Vagina (tissue), 2 donors: ENCODE measurements around the gene ZSCAN9. TPM values are rescaled to one million over a fixed set of nuclear protein-coding genes. Genes with fewer than 3 reads are reported as not detected.

ENCODE experiments used
- DNase-seq, 2 donors: peaks; one replicate each; pipeline ENCODE4 v3.0.0-alpha.2; 2017; ENCODE audit errors: extremely low spot score in 2 of 2
- H3K27ac ChIP-seq: fragments of 200-600 bp; sonication (generic); one replicate; pipeline ENCODE4 v1.5.1; 2019
- H3K27me3 ChIP-seq: fragments of 200-600 bp; sonication (generic); one replicate; pipeline ENCODE4 v1.5.1; 2019
- H3K36me3 ChIP-seq, 2 donors: fragments of 200-600 bp; sonication (generic); one replicate each; pipeline ENCODE4 v1.5.1; 2017 to 2019
- H3K4me1 ChIP-seq: fragments of 200-600 bp; sonication (generic); one replicate; pipeline ENCODE4 v1.5.1; 2019
- H3K4me3 ChIP-seq, 2 donors: fragments of 200-600 bp; sonication (generic); 1 replicate in 1 of 2; 2 replicates in 1 of 2; pipeline ENCODE4 v1.5.1; 2016 to 2019
- H3K9me3 ChIP-seq: fragments of 200-600 bp; sonication (generic); one replicate; pipeline ENCODE4 v1.5.1; 2019
- POLR2A ChIP-seq, 2 donors: fragments of 450-650 bp; IDR thresholded peaks; one replicate each; pipeline ENCODE4 v1.6.1; 2017; ENCODE audit warnings: antibody characterized with exemption in 2 of 2, mild to moderate bottlenecking in 2 of 2, moderate library complexity in 2 of 2
- POLR2AphosphoS5 ChIP-seq, 2 donors: sonication (generic); formaldehyde crosslinking; IDR thresholded peaks; one replicate each; pipeline ENCODE4 v1.9.0; 2017; ENCODE audit warnings: antibody characterized with exemption in 2 of 2, mild to moderate bottlenecking in 2 of 2, low read depth in 1 of 2; ENCODE audit not compliant: insufficient read depth in 1 of 2
- intact Hi-C: fragments of 100-400 bp; cut with DNase I; formaldehyde crosslinking; loops from one replicate; pipeline ENCODE4 v1.15.1; 2023
- total RNA-seq: library from RNA; depleted of rRNA; stranded (reverse); fragments of >200 nt; gene quantifications from one replicate; pipeline ENCODE4 v1.2.3, GENCODE V29; 2016
- TF ChIP-seq, protein P1 (sequence below), 3 experiments: fragments of 450-650 bp in 2 of 3; fragments of 200-600 bp in 1 of 3; sonication (generic) in 1 of 3; IDR thresholded peaks; one replicate each; pipeline ENCODE4 v1.5.1; 2017 to 2019; ENCODE audit warnings: antibody characterized with exemption in 3 of 3, mild to moderate bottlenecking in 2 of 3, moderate library complexity in 2 of 3

ZSCAN9 gene
- total RNA-seq, 1 donor from 2014 or later: 11.3 TPM

DNA sequence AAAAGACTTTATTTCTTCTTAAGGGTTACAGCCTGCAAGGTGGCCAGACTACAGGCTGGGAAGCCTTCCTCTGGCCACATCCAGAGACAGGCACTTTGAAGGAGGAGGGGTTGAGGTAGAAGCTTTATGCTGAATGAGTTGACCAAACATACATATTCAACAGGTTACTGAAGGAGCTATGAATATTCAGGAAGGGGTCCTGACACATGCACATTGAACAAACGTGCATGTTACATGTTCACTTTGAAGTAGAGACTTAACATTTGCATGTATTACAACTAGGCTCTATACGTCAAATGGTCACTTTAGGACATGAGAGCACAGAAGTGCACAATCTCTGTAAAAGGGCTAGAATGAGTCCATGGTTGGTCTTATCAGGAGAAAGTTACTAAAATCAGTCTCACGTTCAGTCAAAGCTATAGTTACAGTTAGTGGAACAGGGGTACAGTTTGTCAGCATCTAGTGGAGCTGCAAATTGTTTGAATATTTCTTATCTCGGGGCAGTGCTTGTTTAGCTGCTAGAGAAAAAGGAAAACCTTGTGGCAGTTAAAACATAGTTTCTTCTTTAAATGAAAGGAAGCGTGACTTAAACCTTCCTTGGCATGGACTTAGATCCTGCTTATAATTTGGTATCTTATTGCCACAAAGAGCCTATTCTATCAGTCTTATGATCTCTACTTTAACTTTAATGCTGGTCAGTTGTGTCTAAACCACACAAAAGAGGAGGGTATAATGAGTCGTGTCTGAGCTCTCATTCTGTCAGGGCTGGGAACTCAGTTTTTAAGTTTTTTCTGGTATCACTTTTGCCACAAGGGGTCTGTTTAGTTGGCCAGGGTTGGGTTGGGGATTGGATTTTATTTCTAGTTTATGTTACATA, 4.6 kb upstream of the ZSCAN9 start:
- intact Hi-C loops: loop anchor here (10.0 kb wide), 1 partner anchor 96 kb away; the partner anchor contains the start of gene ZSCAN16
- H3K27me3 ChIP-seq: no peaks in the 10 kb centered on the region
- no peak for DNase-seq

DNA sequence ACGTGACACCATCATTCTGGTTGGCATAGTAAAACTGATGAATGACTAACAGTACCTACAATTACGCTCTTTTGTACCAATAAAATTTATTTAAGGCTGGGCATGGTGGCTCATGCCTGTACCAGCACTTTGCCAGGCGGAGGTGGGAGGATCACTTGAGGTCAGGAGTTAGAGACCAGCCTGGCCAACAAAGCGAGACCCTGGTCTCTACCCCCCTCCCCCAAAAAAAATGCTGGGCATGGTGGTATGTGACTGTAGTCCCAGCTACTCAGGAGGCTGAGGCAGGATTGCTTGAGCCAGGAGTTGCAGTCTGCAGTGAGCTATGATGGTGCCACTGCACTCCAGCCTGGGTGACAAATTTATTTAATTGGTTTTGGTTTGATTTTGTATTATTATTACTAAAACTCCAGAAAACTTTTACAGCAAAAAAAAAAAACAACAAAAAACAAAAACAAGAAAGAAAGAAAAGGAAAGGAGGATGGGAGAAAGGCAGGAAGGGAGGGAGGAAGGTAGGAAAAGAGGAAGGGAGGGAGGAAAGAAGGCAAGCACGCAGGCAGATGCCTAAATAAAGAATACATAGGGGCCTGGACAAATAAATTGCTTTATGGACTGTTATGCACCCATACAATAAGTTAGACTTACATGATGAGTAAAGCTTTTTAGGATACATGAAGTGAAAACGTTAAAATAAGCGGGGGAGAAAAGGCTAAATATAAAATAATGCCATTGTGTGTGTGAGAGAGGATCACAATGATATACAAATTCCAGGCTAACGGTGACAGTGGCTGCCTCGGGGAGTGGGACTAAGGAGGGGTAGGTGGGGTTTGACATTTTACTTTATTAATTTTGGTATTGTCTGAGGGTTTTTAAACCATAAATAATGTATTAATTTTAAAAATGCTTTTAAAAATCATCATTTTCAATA, 682 bp upstream of the ZSCAN9 start:
- no peak for TF ChIP-seq POLR2A (IDR thresholded peaks at IDR 0.05)
- no peaks in the 10 kb centered on the region for H3K9me3 ChIP-seq

More for the DNA sequence above, 4.6 kb upstream of the ZSCAN9 start:
- no peak for TF ChIP-seq POLR2AphosphoS5 (IDR thresholded peaks at IDR 0.05; ENCODE audit: insufficient read depth in 1 of 2, low read depth in 1 of 2)
- TF ChIP-seq, protein P1, sequence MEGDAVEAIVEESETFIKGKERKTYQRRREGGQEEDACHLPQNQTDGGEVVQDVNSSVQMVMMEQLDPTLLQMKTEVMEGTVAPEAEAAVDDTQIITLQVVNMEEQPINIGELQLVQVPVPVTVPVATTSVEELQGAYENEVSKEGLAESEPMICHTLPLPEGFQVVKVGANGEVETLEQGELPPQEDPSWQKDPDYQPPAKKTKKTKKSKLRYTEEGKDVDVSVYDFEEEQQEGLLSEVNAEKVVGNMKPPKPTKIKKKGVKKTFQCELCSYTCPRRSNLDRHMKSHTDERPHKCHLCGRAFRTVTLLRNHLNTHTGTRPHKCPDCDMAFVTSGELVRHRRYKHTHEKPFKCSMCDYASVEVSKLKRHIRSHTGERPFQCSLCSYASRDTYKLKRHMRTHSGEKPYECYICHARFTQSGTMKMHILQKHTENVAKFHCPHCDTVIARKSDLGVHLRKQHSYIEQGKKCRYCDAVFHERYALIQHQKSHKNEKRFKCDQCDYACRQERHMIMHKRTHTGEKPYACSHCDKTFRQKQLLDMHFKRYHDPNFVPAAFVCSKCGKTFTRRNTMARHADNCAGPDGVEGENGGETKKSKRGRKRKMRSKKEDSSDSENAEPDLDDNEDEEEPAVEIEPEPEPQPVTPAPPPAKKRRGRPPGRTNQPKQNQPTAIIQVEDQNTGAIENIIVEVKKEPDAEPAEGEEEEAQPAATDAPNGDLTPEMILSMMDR (IDR thresholded peaks at IDR 0.05): no peak
- TF ChIP-seq POLR2A (IDR thresholded peaks at IDR 0.05): no peak
- Histone ChIP-seq H3K9me3 (no peaks in the 10 kb centered on the region), H3K27ac (no peak overlapping the region), H3K36me3 (no peaks in the 10 kb centered on the region), H3K4me1 (peaks cover 22% of the 10 kb centered on the region), H3K4me3 (no peak overlapping the region)

DNA sequence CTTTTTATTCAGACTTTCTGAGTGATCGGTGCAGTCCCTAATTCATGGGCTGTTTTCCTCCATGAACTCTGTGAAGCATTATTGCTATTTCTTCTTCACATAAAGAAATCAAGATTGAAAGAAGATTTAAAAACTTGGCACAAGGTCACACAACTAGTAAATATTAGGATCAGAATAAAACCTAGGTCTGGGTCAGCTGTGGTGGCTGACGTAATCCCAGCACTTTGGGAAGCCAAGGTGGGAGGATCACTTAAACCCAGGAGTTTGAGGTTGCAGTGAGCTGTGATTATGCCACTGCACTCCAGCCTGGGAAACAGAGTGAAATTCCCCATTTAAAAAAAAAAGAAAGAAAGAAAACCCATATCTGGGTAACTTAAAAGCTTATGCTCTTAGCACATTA, 1.4 kb downstream of the ZSCAN9 start:
- intact Hi-C loops: loop anchor here (10.0 kb wide), 1 partner anchor 102 kb away; the partner anchor contains the start of gene ZSCAN16
- H3K4me3 ChIP-seq: no peak overlapping the region
- no peak for DNase-seq
- no peaks in the 10 kb centered on the region for H3K9me3 ChIP-seq
- H3K27me3 ChIP-seq: no peaks in the 10 kb centered on the region
- H3K36me3 ChIP-seq: peaks cover 0 to 21% of the 10 kb centered on the region in 2 donors
- H3K27ac ChIP-seq: no peak overlapping the region
- TF ChIP-seq, protein P1 (IDR thresholded peaks at IDR 0.05): no peak
- no peak for TF ChIP-seq POLR2A (IDR thresholded peaks at IDR 0.05)
- peaks cover 17% of the 10 kb centered on the region for H3K4me1 ChIP-seq

More for the DNA sequence above, 682 bp upstream of the ZSCAN9 start:
- H3K27me3 ChIP-seq: no peaks in the 10 kb centered on the region
- H3K36me3 ChIP-seq: peaks cover 0 to 18% of the 10 kb centered on the region in 2 donors
- DNase-seq: no peak
- intact Hi-C loops: loop anchor here (10.0 kb wide), 1 partner anchor 100 kb away; the partner anchor contains the start of gene ZSCAN16
- peak overlapping the region; percentile 80 to 82 for H3K4me3 ChIP-seq
- peaks cover 19% of the 10 kb centered on the region for H3K4me1 ChIP-seq
- H3K27ac ChIP-seq: peak overlapping the region; percentile 74

DNA sequence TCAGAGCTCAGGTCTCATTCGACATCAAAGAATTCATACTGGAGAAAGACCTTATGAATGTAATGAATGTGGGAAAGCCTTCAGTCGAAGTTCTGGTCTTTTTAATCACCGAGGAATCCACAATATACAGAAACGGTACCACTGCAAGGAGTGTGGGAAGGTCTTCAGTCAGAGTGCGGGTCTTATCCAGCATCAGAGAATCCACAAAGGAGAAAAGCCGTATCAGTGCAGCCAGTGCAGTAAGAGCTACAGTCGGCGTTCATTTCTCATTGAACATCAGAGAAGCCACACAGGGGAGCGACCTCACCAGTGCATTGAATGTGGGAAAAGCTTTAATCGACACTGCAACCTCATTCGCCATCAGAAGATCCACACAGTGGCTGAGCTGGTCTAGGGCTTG, 7.7 kb downstream of the ZSCAN9 start:
- TF ChIP-seq POLR2A (IDR thresholded peaks at IDR 0.05): no peak
- no peak for TF ChIP-seq POLR2AphosphoS5 (IDR thresholded peaks at IDR 0.05; ENCODE audit: insufficient read depth in 1 of 2, low read depth in 1 of 2)
- TF ChIP-seq, protein P1 (IDR thresholded peaks at IDR 0.05): no peak
- intact Hi-C loops: no loop called here
- H3K4me1 ChIP-seq: no peaks in the 10 kb centered on the region
- H3K36me3 ChIP-seq: peaks cover 0 to 33% of the 10 kb centered on the region in 2 donors
- no peaks in the 10 kb centered on the region for H3K9me3 ChIP-seq
- no peaks in the 10 kb centered on the region for H3K27me3 ChIP-seq
- no peak for DNase-seq
- no peak overlapping the region for H3K4me3 ChIP-seq
- no peak overlapping the region for H3K27ac ChIP-seq

DNA sequence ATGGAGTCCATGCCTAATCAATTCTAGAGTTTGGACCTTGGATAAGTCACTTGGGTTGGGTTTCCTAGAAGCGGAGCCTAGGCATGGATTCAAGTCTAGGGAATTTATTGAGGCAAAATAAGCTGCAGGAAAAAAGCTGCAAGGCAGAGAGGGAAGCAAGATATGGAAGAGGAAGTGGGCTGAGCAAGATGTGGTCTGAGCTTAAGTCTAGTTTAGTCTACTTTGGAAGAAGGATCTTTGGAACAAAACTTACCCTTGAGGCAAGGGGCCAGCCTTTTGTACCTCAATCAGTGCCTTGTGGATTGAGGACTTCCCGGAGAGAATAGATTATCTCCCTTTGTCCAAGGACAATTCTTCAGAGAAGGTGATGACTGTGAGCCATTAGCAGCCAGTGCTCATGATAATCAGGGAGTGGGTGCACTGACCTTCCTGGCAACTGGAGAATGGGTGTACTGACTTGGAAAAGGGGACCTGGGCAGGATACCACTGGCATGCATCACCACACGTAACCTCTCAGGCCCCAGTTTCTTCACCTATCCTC, 10.9 kb downstream of the ZSCAN9 start:
- Histone ChIP-seq H3K9me3 (no peaks in the 10 kb centered on the region), H3K27ac (no peak overlapping the region), H3K4me1 (no peaks in the 10 kb centered on the region), H3K36me3 (peaks cover 0 to 15% of the 10 kb centered on the region in 2 donors), H3K4me3 (no peak overlapping the region), H3K27me3 (no peaks in the 10 kb centered on the region)
- no peak for DNase-seq
- intact Hi-C loops: no loop called here
- no peak for TF ChIP-seq POLR2AphosphoS5 (IDR thresholded peaks at IDR 0.05; ENCODE audit: insufficient read depth in 1 of 2, low read depth in 1 of 2)
- no peak for TF ChIP-seq POLR2A (IDR thresholded peaks at IDR 0.05)
- TF ChIP-seq, protein P1 (IDR thresholded peaks at IDR 0.05): no peak
